GM18526 (cell line): Measurements from ENCODE around the gene CLMN.

Experiments
- POLR2A ChIP-seq: IDR thresholded peaks from 3 replicates; pipeline ENCODE4 v1.6.1; 2011; ENCODE audit not compliant: insufficient read length; ENCODE audit errors: extremely low read depth

CLMN gene

DNA sequence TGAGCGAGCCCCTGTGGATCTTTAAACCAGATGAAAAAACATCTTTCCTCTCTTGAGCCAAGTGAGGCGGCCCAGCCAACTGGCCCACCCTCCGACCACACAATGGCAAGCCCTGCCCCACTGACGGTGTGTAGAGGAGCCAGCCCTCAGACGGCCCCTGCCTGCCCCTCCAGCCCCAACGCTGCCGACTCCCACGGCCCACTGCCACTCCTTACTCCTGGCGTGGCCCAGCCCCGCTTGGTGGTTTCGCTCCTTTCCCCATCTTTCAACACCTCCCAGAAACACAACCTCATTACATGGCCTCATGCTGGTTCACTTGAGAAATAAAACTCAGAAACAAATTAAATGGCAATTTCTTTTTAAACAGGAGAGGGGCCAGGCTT, 81.8 kb downstream of the CLMN start:
- TF ChIP-seq POLR2A: no peak

DNA sequence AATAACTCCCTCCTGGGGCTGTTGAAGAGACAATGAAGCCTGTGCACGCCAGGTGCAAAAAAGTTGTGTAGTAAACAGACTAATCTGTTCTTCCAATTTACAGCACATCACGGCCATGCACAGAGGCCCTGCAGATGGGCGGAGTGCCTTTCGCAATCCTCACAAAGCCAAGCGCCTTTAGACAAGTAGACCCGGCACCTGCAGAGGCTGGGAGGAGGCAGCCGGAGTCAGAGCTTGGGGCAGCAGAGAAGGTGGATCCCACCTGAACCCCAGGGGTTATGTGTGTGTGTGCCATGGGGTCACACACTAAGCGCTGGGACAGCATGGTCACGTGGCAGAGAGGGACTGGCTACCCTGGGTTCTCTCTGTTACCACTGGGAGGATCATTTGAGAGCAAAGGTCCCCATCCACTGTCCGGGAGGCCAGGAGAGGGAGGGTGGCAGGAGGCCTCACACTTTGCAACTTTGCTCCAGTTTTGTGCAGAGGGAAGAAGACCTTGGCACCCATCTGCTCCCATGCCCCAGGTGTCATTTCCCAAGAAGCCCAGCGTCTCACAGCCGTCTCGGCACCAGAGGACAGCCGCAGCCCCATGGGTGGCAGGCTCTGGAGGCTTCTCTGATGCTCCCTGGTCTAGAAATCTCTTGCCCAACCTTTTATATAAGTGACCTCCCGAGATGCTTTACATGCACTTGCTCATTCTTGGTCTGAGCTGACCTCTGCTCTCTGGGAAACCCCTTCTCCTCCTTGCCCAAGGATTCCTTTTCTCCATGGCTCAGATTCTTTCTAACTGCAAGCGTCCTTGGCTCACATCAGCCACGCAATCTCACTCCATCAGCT, 82.4 kb downstream of the CLMN start:
- no peak for TF ChIP-seq POLR2A

DNA sequence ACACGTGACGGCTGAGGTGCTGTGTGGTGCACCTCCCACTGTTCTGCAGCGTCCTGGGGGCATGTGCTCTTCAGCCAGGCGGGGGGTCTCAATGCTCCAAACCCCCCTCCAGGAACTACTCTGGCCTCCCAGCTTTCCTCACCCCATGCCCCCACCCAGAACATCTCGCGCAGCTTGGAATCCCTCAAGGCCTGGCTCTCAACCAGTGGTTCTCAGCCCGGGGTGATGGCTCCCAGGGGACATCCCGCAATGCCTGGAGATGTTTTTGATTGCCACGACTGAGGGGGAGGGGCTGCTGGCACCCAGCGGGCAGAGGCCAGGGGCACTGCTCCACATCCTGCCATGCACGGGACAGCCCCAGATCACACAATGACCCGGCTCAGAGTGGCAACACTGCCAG, 83.5 kb downstream of the CLMN start:
- no peak for TF ChIP-seq POLR2A

DNA sequence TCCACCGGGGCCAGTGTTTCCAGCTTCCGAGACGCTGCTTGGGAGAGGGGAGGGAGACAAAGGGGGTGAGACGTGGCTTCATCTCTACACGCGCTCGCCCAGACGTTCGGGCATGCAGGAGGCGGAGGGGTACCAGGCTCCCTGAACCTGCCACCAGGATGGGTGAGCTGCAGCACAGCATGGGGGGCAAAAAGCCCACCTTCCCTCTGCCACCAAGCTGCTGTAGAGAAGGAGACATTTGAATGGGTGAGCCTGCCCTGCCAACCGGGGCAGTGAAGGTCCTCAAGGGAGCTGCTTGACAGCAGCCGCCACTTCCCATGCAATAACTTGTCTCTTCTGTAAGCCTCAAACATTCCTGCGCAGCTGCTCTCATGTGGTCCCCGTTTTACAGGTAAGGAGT, 83.9 kb downstream of the CLMN start:
- TF ChIP-seq POLR2A: no peak

DNA sequence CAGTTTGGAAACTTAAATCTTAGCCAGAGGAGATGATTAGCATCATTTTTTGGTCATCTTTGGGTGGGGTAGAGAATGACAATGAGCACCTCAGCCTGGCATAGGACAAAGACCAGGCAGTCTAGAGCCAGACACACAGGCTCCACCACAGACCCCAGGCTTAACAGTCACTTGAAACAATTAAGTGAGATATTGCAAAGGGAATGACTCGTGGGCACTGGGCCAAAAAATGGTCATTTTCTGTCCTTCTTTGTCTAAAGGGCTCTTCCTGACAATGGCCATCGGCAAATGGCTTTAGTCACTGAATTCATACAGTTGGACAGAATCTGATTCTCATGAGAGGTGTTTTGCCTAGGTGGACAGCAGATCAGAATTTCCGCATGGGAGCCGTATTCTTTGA, 84.4 kb downstream of the CLMN start:
- TF ChIP-seq POLR2A: no peak

DNA sequence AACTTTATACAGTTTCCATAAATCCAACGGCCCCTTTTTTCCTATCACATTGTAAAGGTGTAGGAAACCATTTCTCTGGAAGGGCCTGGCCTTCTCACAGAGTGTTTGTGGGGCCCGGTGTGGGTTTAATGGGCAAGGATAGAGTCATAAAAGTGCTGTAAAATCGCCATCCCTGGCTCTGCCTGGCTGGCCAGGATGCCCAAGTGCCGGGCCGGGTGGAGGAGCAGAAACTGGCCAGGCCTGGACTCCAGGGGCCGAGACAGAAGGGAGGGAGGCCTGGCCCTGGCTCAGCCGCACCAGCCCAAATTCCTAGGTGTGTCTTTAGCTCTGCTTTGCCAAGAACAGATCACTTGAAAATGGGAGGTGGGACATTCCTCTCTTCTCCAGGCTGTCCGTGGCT, 85.3 kb downstream of the CLMN start:
- TF ChIP-seq POLR2A: no peak

DNA sequence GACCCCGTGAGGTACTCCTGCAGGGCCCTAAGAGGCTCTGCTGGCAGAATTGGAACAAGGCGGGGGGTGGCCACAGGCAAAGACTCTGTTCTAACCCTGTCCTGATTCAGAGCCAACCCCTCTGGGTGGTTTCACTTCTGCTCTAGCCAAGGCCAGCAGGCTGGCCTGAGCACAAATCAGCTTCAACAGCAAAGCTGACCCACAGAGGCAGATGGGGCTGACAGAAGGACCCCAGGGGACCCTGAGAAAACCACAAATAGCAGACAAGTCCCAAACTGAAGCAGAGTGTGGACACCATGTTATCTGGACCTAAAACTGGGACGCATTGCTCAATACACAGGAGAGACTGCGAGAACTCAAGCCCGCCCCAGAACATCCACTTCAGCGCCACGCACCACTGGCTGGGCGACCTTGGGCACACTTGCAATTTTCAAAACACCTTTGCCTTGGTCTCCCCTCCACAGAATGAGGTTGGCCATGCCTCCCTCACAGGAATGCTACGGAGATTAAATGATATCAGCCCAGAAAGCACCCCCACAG, 85.9 kb downstream of the CLMN start:
- TF ChIP-seq POLR2A: no peak

DNA sequence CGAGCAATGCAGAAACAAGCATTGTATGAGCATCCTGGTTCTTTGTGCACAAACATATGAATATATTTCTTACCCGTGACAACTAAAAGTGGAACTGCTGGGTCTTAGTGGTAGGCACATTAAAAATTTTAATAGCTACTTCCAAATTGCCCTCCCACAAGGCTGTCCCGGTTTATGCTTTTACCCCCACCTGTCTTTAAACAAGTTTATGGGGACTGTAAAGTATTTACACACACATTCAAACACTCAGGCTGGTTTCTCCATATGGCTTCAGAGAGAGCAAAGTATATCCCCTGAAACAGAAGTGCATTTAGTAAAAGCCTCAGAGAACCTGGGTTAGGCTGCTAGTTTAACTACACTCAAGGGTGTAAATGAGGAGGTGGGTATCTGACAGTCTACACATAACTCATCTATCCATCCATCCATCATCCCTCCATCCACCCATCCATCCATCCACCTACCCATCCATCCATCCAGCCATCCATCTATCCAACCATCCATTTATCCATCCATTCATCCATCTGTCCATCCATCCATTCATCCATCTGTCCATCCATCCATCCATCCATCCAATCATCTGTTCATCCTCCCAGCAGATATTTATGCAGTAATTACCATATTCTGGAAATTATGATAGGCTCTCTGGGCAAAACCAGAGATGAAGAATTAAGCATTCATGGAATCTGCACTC, 86.7 kb downstream of the CLMN start:
- no peak for TF ChIP-seq POLR2A

DNA sequence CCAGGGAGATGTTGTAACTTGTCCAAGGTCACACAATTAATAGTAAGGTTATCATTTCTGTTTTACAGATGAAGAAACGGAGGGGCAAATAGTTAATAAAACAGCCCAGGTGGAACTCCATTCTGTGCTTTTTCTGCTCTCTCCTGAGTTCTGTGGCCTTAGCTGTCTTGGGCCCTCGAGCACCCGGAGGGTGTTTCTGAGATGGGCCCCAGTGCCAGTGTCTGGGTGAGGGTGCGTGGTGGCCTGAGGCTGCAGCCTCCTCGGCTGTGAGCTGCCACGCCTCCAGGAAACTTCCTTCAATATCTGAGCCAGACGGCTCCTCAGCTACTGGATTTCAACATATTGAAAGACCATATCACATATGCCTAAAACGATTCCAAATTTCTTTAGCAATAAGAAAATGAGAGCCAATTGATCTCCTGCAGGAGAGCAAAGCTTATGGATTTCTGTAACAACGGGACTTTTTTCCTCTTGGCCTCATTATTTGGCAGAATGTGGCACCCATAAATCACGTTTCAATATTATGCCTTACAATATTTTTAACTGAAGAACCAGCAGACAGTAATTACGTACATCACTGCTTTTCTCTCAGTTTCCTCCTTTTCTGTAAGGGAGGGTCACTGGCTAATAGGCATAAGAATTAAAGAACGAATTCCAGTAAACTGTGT, 87.6 kb downstream of the CLMN start:
- no peak for TF ChIP-seq POLR2A

DNA sequence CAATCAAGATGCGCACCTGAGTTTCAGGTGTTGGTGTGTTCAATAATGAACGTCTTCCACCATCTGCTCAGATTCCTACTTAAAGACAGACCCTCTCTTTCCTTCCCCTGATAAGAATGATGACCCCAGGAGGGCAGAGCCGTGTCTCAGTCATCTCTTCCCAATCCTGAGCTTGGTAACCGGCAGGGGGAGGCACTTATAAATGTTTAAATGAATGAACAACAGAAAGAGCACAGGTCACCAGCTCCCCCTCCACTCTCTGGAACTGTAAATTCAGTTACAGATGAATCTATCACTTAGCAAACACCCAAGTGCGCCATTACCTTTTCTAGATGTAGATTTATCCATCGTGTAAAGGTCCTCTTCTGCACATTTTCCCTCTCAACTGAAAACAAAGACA, 90.0 kb downstream of the CLMN start:
- no peak for TF ChIP-seq POLR2A

DNA sequence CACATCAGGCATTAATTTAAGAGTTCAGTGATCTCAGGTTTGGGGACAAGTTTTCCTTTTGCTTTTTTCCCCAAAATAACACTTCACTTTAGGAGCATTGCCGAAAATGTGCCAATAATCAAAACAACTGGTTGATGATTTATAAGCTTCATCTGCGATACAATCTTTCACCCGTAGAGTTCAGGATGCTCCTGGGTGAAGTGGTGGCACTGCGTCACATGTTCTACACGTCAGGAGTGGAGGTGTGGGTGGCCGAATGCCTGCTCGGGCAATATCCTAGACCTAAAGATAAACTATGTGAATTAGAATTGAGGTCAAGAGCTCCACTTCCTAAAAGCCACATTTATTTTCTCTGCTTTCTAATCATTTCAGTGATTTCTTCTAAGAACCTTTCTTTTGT, 91.5 kb downstream of the CLMN start:
- no peak for TF ChIP-seq POLR2A

DNA sequence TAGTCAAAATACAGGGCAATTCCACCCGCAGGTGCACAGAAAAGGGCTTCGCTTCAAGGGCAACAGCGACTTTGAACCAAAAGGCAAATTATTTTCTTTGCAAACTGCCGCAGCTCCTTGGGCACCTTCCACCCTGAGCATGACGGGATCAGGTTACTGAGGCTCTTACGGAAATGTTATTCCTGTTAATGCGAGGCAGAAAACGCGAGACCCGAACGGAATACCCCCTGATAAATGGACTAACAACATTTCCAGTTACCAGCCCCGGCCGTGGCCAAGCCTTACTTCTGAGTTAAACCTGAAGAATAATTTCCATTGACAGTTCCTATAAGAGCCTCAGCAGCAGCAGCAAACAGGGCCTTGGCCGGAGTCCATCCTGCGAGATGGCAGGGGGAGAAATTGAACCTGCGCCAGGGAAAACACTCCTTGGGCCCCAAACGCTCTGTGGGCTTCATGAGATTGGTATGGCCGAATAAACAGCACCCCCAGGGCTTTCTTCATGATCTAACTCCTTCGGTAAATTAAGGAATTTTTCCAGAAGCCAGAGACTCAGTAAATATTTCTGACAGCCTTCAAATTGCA, 92.3 kb downstream of the CLMN start:
- no peak for TF ChIP-seq POLR2A

DNA sequence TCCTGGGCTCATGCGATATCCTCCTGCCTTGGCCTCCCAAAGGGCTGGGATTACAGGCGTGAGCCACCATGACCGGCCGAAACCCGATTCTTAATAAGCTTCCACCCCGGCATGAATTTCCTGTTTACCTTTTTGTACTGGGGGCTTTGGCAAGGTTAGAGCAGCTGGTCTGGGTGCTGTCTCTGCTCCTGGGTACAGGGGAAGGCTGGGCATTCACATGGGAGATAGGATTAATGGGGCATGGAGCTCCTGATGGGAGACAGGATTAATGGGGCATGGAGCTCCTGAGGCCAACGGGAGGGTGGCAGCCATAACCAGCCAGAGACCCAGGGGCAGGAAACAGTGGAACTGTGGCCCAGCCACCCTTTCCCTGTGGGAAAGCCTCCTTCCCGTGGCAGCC, 92.9 kb downstream of the CLMN start:
- no peak for TF ChIP-seq POLR2A

DNA sequence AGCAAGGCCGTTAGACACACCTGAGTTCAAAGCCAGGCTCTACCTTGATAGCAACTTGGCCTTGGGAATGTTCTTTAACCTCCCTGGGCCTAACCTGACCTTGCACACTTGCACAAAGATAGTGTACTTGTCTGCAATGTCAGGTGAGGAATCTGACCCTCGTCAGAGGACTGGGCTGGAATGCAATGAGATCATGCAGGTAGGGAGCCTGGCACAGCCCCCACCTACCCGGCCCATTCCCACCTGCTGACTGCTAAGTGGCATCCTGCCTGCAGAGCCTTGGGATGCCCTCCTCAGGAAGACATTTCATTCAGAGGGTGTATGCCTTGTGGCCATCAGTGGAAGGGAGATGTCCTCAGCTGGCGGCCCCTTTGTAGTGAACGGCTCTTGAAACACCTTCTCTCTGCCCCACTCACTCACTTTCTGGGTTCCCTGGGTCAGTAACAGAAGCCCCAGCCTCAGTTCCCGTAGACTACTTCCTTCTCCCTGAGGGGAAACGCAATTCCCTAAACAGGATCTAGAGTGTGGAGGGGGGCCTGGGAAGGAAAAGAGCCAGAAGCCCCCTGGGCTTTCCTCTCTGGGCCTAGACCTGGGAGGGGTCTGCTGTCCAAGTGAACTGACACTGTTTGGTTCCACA, 94.3 kb downstream of the CLMN start:
- no peak for TF ChIP-seq POLR2A

DNA sequence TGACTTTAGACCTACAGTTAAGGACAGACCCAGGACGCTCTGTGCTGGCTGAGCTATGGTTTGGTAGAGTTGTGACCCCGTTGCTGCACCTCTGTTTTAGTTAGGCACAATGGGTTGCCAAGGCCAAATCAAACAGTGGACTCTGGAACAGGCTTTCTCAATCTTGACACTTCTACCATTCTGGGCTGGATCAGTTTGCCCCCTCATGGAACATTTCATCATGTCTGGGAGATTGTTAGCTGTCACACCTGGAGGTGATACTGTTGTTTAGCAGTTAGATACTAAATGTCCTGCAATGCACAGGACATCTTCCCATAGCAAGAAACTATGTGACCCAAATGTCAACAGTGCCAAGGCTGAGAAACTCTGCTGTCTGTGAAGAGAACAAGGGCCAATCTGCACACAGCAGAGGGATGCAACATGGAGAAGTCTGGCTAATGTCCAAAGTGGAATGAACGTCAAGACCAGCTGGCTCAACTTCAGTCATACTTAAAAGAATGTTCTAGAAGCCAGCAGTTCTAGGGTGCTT, 96.8 kb downstream of the CLMN start:
- TF ChIP-seq POLR2A: no peak
